ENCODE results near the gene TRIM32.

The TRIM32 gene

GRCh38 chr9:116706310-116707290 lies 19.5 kb downstream of the TRIM32 start:
- FAIRE-seq = no peak

GRCh38 chr9:116712781-116713180 lies 25.7 kb downstream of the TRIM32 start:
- no peak for FAIRE-seq

- FAIRE-seq = no peak
Measured at GRCh38 chr9:116713271-116713670, 26.2 kb downstream of the TRIM32 start.

GRCh38 chr9:116715751-116716150 lies 28.6 kb downstream of the TRIM32 start:
- no peak for FAIRE-seq

GRCh38 chr9:116716438-116716837 lies 29.3 kb downstream of the TRIM32 start:
- FAIRE-seq = no peak

GRCh38 chr9:116717150-116717549 lies 30.0 kb downstream of the TRIM32 start:
- FAIRE-seq = no peak

- no peak for FAIRE-seq
Measured at GRCh38 chr9:116718111-116718510, 31.0 kb downstream of the TRIM32 start.

GRCh38 chr9:116720111-116720510 lies 33.0 kb downstream of the TRIM32 start:
- FAIRE-seq = no peak

- no peak for FAIRE-seq
Measured at GRCh38 chr9:116721411-116721810, 34.3 kb downstream of the TRIM32 start.

- no peak for FAIRE-seq
Measured at GRCh38 chr9:116721944-116722343, 34.8 kb downstream of the TRIM32 start.

GRCh38 chr9:116724123-116724522 lies 37.0 kb downstream of the TRIM32 start:
- no peak for FAIRE-seq

- FAIRE-seq = no peak
Measured at GRCh38 chr9:116726602-116727001, 39.5 kb downstream of the TRIM32 start.

GRCh38 chr9:116733010-116733641 lies 46.0 kb downstream of the TRIM32 start:
- FAIRE-seq = no peak

- no peak for FAIRE-seq
Measured at GRCh38 chr9:116736399-116737151, 49.5 kb downstream of the TRIM32 start.

GRCh38 chr9:116737152-116737546 lies 50.0 kb downstream of the TRIM32 start:
- FAIRE-seq = no peak

- FAIRE-seq = no peak
Measured at GRCh38 chr9:116741086-116741740, 54.1 kb downstream of the TRIM32 start.

GRCh38 chr9:116741742-116742141 lies 54.6 kb downstream of the TRIM32 start:
- FAIRE-seq = no peak

GRCh38 chr9:116749176-116749575 lies 62.1 kb downstream of the TRIM32 start:
- no peak for FAIRE-seq

- no peak for FAIRE-seq
Measured at GRCh38 chr9:116749772-116750171, 62.7 kb downstream of the TRIM32 start.

GRCh38 chr9:116750510-116750909 lies 63.4 kb downstream of the TRIM32 start:
- FAIRE-seq = no peak

Data from A204.1 (cell line).